A673 (cell line): ENCODE data around the gene B3GNT3. TPM values are rescaled to one million over a fixed set of nuclear protein-coding genes. Genes with fewer than 3 reads are reported as not detected.

Experiments
- BruUV-seq: library from RNA; stranded (reverse); fragments of 400-500 nt; replicated peaks from 2 replicates; lab custom pipeline; 2021; lab: Mats Ljungman, UMichigan
- CTCF ChIA-PET: fragments of 300-600 bp; sonication (Branson Sonifier 250); formaldehyde crosslinking; loops from one replicate; lab custom pipeline; 2022; ENCODE audit warnings: antibody characterized with exemption; lab: Charles Lee
- POLR2A ChIA-PET: fragments of 300-600 bp; sonication (Branson Sonifier 250); formaldehyde crosslinking; loops from one replicate; lab custom pipeline; 2022; ENCODE audit warnings: antibody characterized with exemption; ENCODE audit not compliant: low non-redundant PET; lab: Charles Lee
- DNase-seq: peaks from one replicate; pipeline ENCODE4 v3.0.0-alpha.2; 2015; ENCODE audit warnings: low spot score
- H3K27ac ChIP-seq: fragments of 200-600 bp; sonication (generic); 2 replicates; pipeline ENCODE4 v1.5.1; 2016; ENCODE audit warnings: mixed run types, low read depth, mild to moderate bottlenecking, mixed read lengths, antibody characterized with exemption, low read length; ENCODE audit not compliant: poor library complexity, severe bottlenecking
- H3K27me3 ChIP-seq: fragments of 200-600 bp; sonication (generic); replicated peaks from 2 replicates; pipeline ENCODE4 v1.6.1; 2017; ENCODE audit warnings: mixed run types, low read depth, mild to moderate bottlenecking, mixed read lengths, antibody characterized with exemption, low read length; ENCODE audit not compliant: insufficient read depth, poor library complexity
- H3K36me3 ChIP-seq: fragments of 200-600 bp; sonication (generic); 2 replicates; pipeline ENCODE4 v1.6.1; 2016; ENCODE audit warnings: mixed run types, mild to moderate bottlenecking, mixed read lengths, antibody characterized with exemption, low read length; ENCODE audit not compliant: insufficient read depth, poor library complexity, severe bottlenecking
- H3K4me1 ChIP-seq: fragments of 200-600 bp; sonication (generic); 2 replicates; pipeline ENCODE4 v1.6.1; 2017; ENCODE audit warnings: mixed run types, mild to moderate bottlenecking, mixed read lengths, antibody characterized with exemption, low read length; ENCODE audit not compliant: insufficient read depth, poor library complexity, severe bottlenecking
- H3K4me3 ChIP-seq: fragments of 200-600 bp; sonication (generic); 2 replicates; pipeline ENCODE4 v1.5.1; 2016; ENCODE audit warnings: low read depth, mixed run types, mild to moderate bottlenecking, mixed read lengths, low read length; ENCODE audit not compliant: poor library complexity, severe bottlenecking
- H3K9me3 ChIP-seq: fragments of 200-600 bp; sonication (generic); 2 replicates; pipeline ENCODE4 v1.6.1; 2016; ENCODE audit warnings: mixed run types, low read depth, mild to moderate bottlenecking, mixed read lengths, antibody characterized with exemption, low read length; ENCODE audit not compliant: poor library complexity, severe bottlenecking
- CTCF ChIP-seq: fragments of 300-800, 200-600 bp; sonication (generic); conservative IDR thresholded peaks from 2 replicates; pipeline ENCODE4 v1.5.1; 2017; ENCODE audit warnings: low read depth, mild to moderate bottlenecking, antibody characterized with exemption, low read length, moderate library complexity, mixed read lengths
- EZH2 ChIP-seq: fragments of 200-600 bp; sonication (generic); IDR thresholded peaks from 2 replicates; pipeline ENCODE4 v1.6.1; 2017; ENCODE audit warnings: borderline replicate concordance, low read depth, mild to moderate bottlenecking, mixed read lengths, antibody characterized with exemption, low read length; ENCODE audit not compliant: poor library complexity, severe bottlenecking
- intact Hi-C: fragments of 100-400 bp; cut with micrococcal nuclease; formaldehyde crosslinking; loops from one replicate; pipeline ENCODE4 v1.10.0; 2022; ENCODE audit not compliant: unreplicated experiment
- total RNA-seq: library from RNA; stranded (reverse); gene quantifications from 2 replicates; pipeline ENCODE4 v1.2.3, GENCODE V29; 2021

B3GNT3 gene
- total RNA-seq, 1 experiment from 2014 or later = not detected

GRCh38 chr19:17859533-17860330 is 64.8 kb downstream of the B3GNT3 start, which contains the start of gene RPL18A:
RPL18A (plus strand) TSS chr19:17859910; CDS start chr19:17859957, 47 bp downstream.
- POLR2A ChIA-PET = interaction anchor here (0.5 to 0.9 kb wide), 9 partner anchors 14 to 1395 kb away, joined by 3 to 19 read pairs (median 5); partner anchors contain the start of genes CCDC124 and JUND

GRCh38 chr19:17860331-17860992 is 65.5 kb downstream of the B3GNT3 start:
- H3K27ac ChIP-seq = peak overlapping the region; percentile 85
- no peaks in the 10 kb centered on the region for H3K27me3 ChIP-seq
- H3K9me3 ChIP-seq = no peaks in the 10 kb centered on the region
- CTCF ChIA-PET = interaction anchor here (0.5 kb wide), 1 partner anchor 25 kb away, joined by 3 read pairs; no protein-coding TSS in a partner anchor
- no peak for TF ChIP-seq CTCF
- no peak for TF ChIP-seq EZH2
- no peak for DNase-seq
- intact Hi-C loops = no loop called here
- POLR2A ChIA-PET = interaction anchor here (0.6 kb wide), 1 partner anchor 41 kb away, joined by 3 read pairs; no protein-coding TSS in a partner anchor
- BruUV-seq = TSS peak; percentile 68
- H3K36me3 ChIP-seq = peaks cover 52% of the 10 kb centered on the region
- peaks cover 12% of the 10 kb centered on the region for H3K4me1 ChIP-seq
- H3K4me3 ChIP-seq = peak overlapping the region; percentile 74

More at GRCh38 chr19:17859533-17860330, 64.8 kb downstream of the B3GNT3 start, which contains the start of gene RPL18A:
- Histone ChIP-seq H3K27me3 (no peaks in the 10 kb centered on the region), H3K4me1 (peaks cover 12% of the 10 kb centered on the region), H3K4me3 (peak within 1 kb of the TSS; percentile 74), H3K9me3 (no peaks in the 10 kb centered on the region), H3K27ac (peak within 1 kb of the TSS; percentile 85), H3K36me3 (peaks cover 45% of the 10 kb centered on the region)
- peak; percentile 95 for TF ChIP-seq CTCF
- no peak for TF ChIP-seq EZH2
- CTCF ChIA-PET = interaction anchor here (0.5 to 1.4 kb wide), 24 partner anchors 8 to 1698 kb away, joined by 3 to 55 read pairs (median 6); partner anchors contain the start of genes CCDC124, JAK3 and PGLS
- DNase-seq = peak; percentile 100
- intact Hi-C loops = loop anchor here (1.0 to 10.0 kb wide), 5 partner anchors 65 to 417 kb away; partner anchors contain the start of gene B3GNT3
- BruUV-seq = no TSS peak

GRCh38 chr19:17860993-17861360 is 66.0 kb downstream of the B3GNT3 start:
- Histone ChIP-seq H3K4me1 (peaks cover 12% of the 10 kb centered on the region), H3K9me3 (no peaks in the 10 kb centered on the region), H3K4me3 (peak overlapping the region; percentile 74), H3K36me3 (peaks cover 53% of the 10 kb centered on the region), H3K27ac (peak overlapping the region; percentile 85), H3K27me3 (no peaks in the 10 kb centered on the region)
- DNase-seq = no peak
- ChIA-PET CTCF (interaction anchor here (0.5 kb wide), 1 partner anchor 25 kb away, joined by 3 read pairs; no protein-coding TSS in a partner anchor), POLR2A (no interaction called here)
- TF ChIP-seq EZH2 (no peak), CTCF (no peak)
- BruUV-seq = no TSS peak
- intact Hi-C loops = no loop called here
